GM23338 (cell line): Measurements from ENCODE around the gene FBXW4. TPM values are rescaled to one million over a fixed set of nuclear protein-coding genes. Genes with fewer than 3 reads are reported as not detected.

Experiments used
- ATAC-seq: fragments of 200-7000 bp; cut with Tn5 transposase; 3 replicates; pipeline ENCODE4 v1.9.1; 2020
- DNase-seq: peaks from one replicate; pipeline ENCODE4 v3.0.0-alpha.2; 2015; ENCODE audit warnings: low spot score
- H2AFZ ChIP-seq: fragments of 200-600 bp; sonication (generic); 2 replicates; pipeline ENCODE4 v1.8.0; 2016; ENCODE audit warnings: antibody characterized with exemption, mild to moderate bottlenecking, moderate library complexity
- H3F3A ChIP-seq: fragments of 200-600 bp; sonication (generic); replicated peaks from 2 replicates; pipeline ENCODE4 v1.8.0; 2017; ENCODE audit warnings: antibody characterized with exemption, mixed run types, low read depth
- H3K27ac ChIP-seq: fragments of 200-600 bp; sonication (generic); 2 replicates; pipeline ENCODE4 v1.6.1; 2016; ENCODE audit warnings: low read depth
- H3K27me3 ChIP-seq: fragments of 200-600 bp; sonication (generic); 2 replicates; pipeline ENCODE4 v1.8.0; 2016; ENCODE audit warnings: mild to moderate bottlenecking, mixed run types, moderate library complexity; ENCODE audit not compliant: insufficient read depth
- H3K36me3 ChIP-seq: fragments of 200-600 bp; sonication (generic); 2 replicates; pipeline ENCODE4 v1.8.0; 2016; ENCODE audit warnings: mild to moderate bottlenecking; ENCODE audit not compliant: insufficient read depth
- H3K4me1 ChIP-seq: fragments of 200-600 bp; sonication (generic); 2 replicates; pipeline ENCODE4 v1.8.0; 2016; ENCODE audit warnings: mild to moderate bottlenecking, moderate library complexity; ENCODE audit not compliant: insufficient read depth
- H3K4me2 ChIP-seq: fragments of 200-600 bp; sonication (generic); 2 replicates; pipeline ENCODE4 v1.7.1; 2017; ENCODE audit warnings: mixed run types
- H3K4me3 ChIP-seq: fragments of 200-600 bp; sonication (generic); 2 replicates; pipeline ENCODE4 v1.6.1; 2016; ENCODE audit warnings: mixed run types
- H3K79me2 ChIP-seq: fragments of 200-600 bp; sonication (generic); replicated peaks from 2 replicates; pipeline ENCODE4 v1.8.0; 2017; ENCODE audit warnings: mild to moderate bottlenecking; ENCODE audit not compliant: insufficient read depth
- H3K9me2 ChIP-seq: fragments of 200-600 bp; sonication (generic); 2 replicates; pipeline ENCODE4 v1.8.0; 2017; ENCODE audit not compliant: insufficient read depth
- H4K20me1 ChIP-seq: fragments of 200-600 bp; sonication (generic); replicated peaks from 2 replicates; pipeline ENCODE4 v1.8.0; 2017; ENCODE audit warnings: mild to moderate bottlenecking; ENCODE audit not compliant: insufficient read depth
- H3K27ac Mint-ChIP-seq: 2 replicates; pipeline ENCODE4 v1.8.0; 2020; ENCODE audit warnings: inconsistent platforms, mild to moderate bottlenecking, moderate library complexity, mixed read lengths
- H3K27me3 Mint-ChIP-seq: 3 replicates; pipeline ENCODE4 v1.8.0; 2022; ENCODE audit warnings: low read depth, mild to moderate bottlenecking, moderate library complexity, mixed read lengths, inconsistent platforms; ENCODE audit not compliant: insufficient read depth, poor library complexity
- H3K36me3 Mint-ChIP-seq: 3 replicates; pipeline ENCODE4 v1.8.0; 2021; ENCODE audit warnings: low read depth, mild to moderate bottlenecking, inconsistent platforms, moderate library complexity, mixed read lengths
- H3K4me1 Mint-ChIP-seq: 3 replicates; pipeline ENCODE4 v1.8.0; 2020; ENCODE audit warnings: mild to moderate bottlenecking, inconsistent platforms, mixed read lengths
- H3K4me3 Mint-ChIP-seq: 3 replicates; pipeline ENCODE4 v1.8.0; 2021; ENCODE audit warnings: moderate library complexity, mild to moderate bottlenecking, inconsistent platforms, mixed read lengths
- H3K9me3 Mint-ChIP-seq: 3 replicates; pipeline ENCODE4 v1.8.0; 2020; ENCODE audit warnings: moderate library complexity, mild to moderate bottlenecking, inconsistent platforms, mixed read lengths
- CREB1 ChIP-seq: fragments of 250-450 bp; sonication (Bioruptor Pico); IDR thresholded peaks from 2 replicates; pipeline ENCODE4 v1.5.0; 2020; ENCODE audit warnings: low read depth, mild to moderate bottlenecking, moderate library complexity
- EZH2 ChIP-seq: fragments of 200-600 bp; sonication (generic); IDR thresholded peaks from one replicate; pipeline ENCODE4 v1.8.0; 2017; ENCODE audit warnings: antibody characterized with exemption, mild to moderate bottlenecking, low read depth; ENCODE audit not compliant: unreplicated experiment
- JUNB ChIP-seq: IDR thresholded peaks from one replicate; pipeline ENCODE4 v1.6.1; 2016; ENCODE audit warnings: antibody characterized with exemption; ENCODE audit not compliant: unreplicated experiment
- POLR2AphosphoS5 ChIP-seq: IDR thresholded peaks from 2 replicates; pipeline ENCODE4 v1.6.1; 2016; ENCODE audit warnings: antibody characterized with exemption, low read depth
- STAT1 ChIP-seq: IDR thresholded peaks from one replicate; pipeline ENCODE4 v1.6.1; 2016; ENCODE audit warnings: antibody characterized with exemption; ENCODE audit not compliant: unreplicated experiment
- polyA plus RNA-seq: library from polyadenylated mRNA; unstranded; fragments of >200 nt; fragmentation: Nextera tagmentation; extraction: Ambion mirVana; gene quantifications from 2 replicates; pipeline ENCODE4 v1.2.1, GENCODE V29; 2016
- total RNA-seq: library from RNA; depleted of rRNA; stranded (reverse); fragments of >200 nt; shearing (Covaris generic); gene quantifications from 2 replicates; pipeline ENCODE4 v1.2.3, GENCODE V29; 2014
- TF ChIP-seq, protein P1 (sequence below), 2 experiments: fragments of 200-600 bp in 1 of 2; sonication (generic) in 1 of 2; conservative IDR thresholded peaks; 2 replicates each; pipeline versions ENCODE4 v1.5.1 to v1.6.1; 2016 to 2017; ENCODE audit warnings: antibody characterized with exemption in 2 of 2, low read depth in 2 of 2, mild to moderate bottlenecking in 2 of 2, moderate library complexity in 1 of 2
- TF ChIP-seq, protein P2 (sequence below): fragments of 250-450 bp; sonication (Bioruptor Pico); IDR thresholded peaks from 2 replicates; pipeline ENCODE4 v1.5.0; 2020; ENCODE audit warnings: mild to moderate bottlenecking, moderate library complexity

The FBXW4 gene
- total and polyA plus RNA-seq, 2 experiments from 2014 or later = 8.0 to 18.6 TPM

DNA sequence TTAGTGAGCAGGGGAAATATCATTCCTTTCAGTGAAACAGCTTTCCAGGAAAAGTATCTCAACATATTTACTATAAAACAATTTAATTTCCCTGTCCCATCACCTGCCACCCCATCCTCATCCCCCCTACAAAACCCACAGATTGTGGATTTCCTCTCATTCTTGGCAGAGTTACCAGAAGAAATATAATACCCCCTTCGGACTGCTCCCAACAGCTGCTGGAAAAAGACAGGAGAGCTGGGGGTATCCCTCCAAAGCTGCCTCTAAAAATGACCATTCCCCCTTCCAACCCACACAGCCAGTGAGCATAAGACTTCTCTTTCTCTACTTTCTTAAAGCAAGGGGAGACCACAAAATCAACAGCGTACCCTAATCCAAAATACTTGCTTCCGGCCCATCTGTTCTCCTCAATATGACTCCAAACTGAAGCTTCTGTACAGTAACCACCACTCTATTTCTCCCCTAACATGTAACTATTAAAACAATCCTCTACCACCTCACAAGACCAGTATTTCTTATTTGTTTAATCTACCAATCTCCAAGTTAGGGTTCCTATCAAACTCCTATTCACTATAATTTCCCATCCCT lies 7.8 kb downstream of the FBXW4 start (continued):
- TF ChIP-seq, protein P1, sequence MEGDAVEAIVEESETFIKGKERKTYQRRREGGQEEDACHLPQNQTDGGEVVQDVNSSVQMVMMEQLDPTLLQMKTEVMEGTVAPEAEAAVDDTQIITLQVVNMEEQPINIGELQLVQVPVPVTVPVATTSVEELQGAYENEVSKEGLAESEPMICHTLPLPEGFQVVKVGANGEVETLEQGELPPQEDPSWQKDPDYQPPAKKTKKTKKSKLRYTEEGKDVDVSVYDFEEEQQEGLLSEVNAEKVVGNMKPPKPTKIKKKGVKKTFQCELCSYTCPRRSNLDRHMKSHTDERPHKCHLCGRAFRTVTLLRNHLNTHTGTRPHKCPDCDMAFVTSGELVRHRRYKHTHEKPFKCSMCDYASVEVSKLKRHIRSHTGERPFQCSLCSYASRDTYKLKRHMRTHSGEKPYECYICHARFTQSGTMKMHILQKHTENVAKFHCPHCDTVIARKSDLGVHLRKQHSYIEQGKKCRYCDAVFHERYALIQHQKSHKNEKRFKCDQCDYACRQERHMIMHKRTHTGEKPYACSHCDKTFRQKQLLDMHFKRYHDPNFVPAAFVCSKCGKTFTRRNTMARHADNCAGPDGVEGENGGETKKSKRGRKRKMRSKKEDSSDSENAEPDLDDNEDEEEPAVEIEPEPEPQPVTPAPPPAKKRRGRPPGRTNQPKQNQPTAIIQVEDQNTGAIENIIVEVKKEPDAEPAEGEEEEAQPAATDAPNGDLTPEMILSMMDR (conservative IDR thresholded peaks at IDR 0.05; ENCODE audit: low read depth in 2 of 2) = no peak
- TF ChIP-seq, protein P2, sequence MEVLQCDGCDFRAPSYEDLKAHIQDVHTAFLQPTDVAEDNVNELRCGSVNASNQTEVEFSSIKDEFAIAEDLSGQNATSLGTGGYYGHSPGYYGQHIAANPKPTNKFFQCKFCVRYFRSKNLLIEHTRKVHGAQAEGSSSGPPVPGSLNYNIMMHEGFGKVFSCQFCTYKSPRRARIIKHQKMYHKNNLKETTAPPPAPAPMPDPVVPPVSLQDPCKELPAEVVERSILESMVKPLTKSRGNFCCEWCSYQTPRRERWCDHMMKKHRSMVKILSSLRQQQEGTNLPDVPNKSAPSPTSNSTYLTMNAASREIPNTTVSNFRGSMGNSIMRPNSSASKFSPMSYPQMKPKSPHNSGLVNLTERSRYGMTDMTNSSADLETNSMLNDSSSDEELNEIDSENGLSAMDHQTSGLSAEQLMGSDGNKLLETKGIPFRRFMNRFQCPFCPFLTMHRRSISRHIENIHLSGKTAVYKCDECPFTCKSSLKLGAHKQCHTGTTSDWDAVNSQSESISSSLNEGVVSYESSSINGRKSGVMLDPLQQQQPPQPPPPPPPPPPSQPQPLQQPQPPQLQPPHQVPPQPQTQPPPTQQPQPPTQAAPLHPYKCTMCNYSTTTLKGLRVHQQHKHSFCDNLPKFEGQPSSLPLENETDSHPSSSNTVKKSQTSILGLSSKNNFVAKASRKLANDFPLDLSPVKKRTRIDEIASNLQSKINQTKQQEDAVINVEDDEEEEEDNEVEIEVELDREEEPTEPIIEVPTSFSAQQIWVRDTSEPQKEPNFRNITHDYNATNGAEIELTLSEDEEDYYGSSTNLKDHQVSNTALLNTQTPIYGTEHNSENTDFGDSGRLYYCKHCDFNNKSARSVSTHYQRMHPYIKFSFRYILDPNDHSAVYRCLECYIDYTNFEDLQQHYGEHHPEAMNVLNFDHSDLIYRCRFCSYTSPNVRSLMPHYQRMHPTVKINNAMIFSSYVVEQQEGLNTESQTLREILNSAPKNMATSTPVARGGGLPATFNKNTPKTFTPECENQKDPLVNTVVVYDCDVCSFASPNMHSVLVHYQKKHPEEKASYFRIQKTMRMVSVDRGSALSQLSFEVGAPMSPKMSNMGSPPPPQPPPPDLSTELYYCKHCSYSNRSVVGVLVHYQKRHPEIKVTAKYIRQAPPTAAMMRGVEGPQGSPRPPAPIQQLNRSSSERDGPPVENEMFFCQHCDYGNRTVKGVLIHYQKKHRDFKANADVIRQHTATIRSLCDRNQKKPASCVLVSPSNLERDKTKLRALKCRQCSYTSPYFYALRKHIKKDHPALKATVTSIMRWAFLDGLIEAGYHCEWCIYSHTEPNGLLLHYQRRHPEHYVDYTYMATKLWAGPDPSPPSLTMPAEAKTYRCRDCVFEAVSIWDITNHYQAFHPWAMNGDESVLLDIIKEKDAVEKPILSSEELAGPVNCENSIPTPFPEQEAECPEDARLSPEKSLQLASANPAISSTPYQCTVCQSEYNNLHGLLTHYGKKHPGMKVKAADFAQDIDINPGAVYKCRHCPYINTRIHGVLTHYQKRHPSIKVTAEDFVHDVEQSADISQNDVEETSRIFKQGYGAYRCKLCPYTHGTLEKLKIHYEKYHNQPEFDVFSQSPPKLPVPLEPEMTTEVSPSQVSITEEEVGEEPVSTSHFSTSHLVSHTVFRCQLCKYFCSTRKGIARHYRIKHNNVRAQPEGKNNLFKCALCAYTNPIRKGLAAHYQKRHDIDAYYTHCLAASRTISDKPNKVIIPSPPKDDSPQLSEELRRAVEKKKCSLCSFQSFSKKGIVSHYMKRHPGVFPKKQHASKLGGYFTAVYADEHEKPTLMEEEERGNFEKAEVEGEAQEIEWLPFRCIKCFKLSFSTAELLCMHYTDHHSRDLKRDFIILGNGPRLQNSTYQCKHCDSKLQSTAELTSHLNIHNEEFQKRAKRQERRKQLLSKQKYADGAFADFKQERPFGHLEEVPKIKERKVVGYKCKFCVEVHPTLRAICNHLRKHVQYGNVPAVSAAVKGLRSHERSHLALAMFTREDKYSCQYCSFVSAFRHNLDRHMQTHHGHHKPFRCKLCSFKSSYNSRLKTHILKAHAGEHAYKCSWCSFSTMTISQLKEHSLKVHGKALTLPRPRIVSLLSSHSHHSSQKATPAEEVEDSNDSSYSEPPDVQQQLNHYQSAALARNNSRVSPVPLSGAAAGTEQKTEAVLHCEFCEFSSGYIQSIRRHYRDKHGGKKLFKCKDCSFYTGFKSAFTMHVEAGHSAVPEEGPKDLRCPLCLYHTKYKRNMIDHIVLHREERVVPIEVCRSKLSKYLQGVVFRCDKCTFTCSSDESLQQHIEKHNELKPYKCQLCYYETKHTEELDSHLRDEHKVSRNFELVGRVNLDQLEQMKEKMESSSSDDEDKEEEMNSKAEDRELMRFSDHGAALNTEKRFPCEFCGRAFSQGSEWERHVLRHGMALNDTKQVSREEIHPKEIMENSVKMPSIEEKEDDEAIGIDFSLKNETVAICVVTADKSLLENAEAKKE (CRISPR knock-in tag) = no peak
- TF ChIP-seq EZH2 (no peak), JUNB (no peak), STAT1 (no peak)

DNA sequence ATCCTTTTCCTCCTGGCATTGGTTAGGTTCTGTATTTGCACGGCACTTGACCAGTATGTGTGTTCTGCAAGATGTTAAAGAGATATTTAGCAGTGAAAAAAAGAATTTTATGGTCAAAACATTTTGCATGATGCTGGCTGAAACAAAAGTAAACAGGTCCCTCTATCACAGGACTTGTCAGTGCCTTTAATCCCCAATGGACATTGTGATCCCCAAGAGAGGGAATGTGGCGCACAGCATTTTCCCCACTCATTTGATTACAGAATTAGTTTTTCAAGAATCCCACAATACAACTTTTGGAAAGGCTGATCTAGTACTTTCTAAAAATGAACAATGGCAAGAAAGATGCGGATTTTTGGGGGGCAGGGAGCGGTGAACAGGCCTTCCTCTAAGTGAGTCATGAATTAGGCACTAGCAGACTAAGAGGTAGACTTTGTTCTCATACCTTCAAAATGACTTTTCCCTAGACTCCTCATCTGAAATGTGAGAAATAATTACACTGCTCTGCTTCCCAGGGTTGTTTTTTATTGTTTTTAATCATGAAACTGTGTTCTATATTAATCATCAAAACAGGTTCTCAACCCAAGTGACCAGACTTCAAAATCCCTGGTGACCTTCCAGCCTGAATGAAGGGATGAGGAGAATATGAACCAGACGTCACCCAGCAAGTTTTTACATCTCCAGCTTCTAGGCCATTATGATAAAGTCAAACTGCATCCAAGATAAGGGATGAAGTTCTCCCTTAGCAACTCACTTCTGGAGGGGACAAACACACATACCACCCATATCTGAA lies 8.6 kb downstream of the FBXW4 start:
- no peak for DNase-seq
- Histone ChIP-seq H3K4me1 (peaks cover 4% of the 10 kb centered on the region; the same call in 1 of the 2 replicates), H3K79me2 (peaks cover 10% of the 10 kb centered on the region; the same call in 1 of the 2 replicates), H3K9me2 (no peaks in the 10 kb centered on the region), H3K27ac (no peak overlapping the region), H3K27me3 (no peaks in the 10 kb centered on the region), H3K36me3 (no peaks in the 10 kb centered on the region), H2AFZ (no peak overlapping the region), H3K4me2 (no peak overlapping the region), H3F3A (no peaks in the 10 kb centered on the region), H4K20me1 (no peaks in the 10 kb centered on the region; the same call in 1 of the 2 replicates), H3K4me3 (no peak overlapping the region)
- Mint-ChIP-seq H3K27ac (no peak overlapping the region), H3K4me3 (no peak overlapping the region), H3K9me3 (no peaks in the 10 kb centered on the region), H3K36me3 (no peaks in the 10 kb centered on the region), H3K4me1 (peaks cover 39% of the 10 kb centered on the region), H3K27me3 (peaks cover 5% of the 10 kb centered on the region)
- ATAC-seq = no peak
- TF ChIP-seq CREB1 (CRISPR knock-in tag) (no peak), POLR2AphosphoS5 (no peak)
